CD4-positive, alpha-beta T cell treated with Interleukin-2 at 100 ng/mL for 4 hours (primary cell): ENCODE measurements around the gene ACY1.

Experiments used
- DNase-seq: peaks from one replicate; pipeline ENCODE4 v3.0.0-alpha.2; 2020; ENCODE audit warnings: low spot score

ACY1 gene

DNA sequence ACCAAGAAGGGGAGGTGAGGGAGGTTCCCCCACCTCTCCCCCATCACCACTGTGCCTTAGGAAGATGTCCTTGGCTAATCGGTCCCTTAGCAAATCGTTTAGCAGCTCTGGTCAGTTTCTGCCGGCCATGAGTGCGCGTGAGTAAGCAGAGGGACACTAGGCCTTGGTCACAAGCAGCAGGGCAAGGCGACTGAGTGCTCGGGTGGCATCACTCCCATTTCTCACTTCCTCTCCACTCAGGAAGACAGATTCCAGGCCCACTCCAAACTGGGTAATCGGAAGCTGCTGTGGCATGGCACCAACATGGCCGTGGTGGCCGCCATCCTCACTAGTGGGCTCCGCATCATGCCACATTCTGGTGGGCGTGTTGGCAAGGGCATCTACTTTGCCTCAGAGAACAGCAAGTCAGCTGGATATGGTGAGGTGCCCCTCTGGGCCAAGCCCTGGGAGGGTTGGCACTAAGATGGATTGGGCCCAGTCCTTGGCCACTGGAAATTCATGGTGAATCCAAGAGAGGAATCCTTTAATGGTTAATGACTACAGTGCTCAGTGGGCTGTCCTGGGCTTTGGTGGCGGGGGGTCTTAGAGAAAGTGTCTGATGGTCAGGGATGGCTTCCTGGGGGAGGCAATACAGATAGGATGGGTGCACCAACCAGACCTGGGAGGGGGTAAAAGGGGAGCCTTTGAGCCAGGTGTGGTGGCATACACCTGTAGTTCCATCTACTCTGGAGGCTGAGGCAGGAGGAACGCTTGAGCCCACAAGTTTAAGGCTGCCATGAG is 37.2 kb upstream of the ACY1 start:
- DNase-seq: no peak

DNA sequence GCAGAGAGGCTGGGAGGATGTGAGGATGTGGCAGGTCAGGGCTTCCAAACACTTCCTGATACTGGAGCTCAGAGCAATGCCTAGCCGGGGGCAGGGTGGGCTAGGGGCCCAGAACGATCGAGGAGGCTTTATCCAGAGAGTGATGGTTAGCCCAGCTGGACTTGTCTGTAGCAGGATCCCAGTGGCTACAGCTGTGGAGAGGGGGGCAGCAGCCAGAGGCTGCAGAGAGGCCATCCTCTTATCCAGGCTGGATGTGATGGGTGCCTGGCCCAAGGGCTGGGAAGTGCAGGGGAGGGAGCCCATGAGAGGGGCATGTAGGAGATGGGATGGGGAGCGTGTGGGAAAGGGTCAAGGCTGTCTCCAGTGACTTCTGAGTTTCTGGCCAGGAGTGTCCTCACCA is 36.5 kb upstream of the ACY1 start:
- no peak for DNase-seq

DNA sequence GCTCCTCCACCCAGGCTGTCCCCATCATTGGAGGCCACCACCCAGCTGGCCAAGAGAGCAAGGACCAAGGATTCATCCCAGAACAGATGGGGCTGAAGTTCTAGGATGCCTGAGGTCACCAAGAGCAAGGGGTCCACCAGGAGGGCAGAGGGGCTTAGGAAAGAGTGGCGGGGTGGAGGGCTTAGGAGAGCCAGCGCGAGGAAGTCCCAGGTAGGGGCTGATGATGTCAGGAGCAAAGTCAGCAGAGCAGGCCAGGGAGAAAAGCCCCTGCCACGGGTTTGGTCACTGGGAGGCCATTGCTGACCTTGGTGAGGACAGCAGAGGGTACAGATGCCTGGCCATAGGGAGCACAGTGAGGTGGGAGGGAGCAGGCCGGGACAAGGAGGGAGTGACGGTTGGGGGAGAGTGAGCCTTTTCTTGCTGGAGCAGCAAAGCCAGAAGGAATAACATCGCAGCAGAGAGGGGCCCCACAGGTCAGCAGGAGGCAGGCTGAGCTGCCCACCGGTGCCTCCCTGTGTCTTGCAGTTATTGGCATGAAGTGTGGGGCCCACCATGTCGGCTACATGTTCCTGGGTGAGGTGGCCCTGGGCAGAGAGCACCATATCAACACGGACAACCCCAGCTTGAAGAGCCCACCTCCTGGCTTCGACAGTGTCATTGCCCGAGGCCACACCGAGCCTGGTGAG is 36.0 kb upstream of the ACY1 start:
- no peak for DNase-seq

GRCh38 chr3:51948016-51948580 is 35.2 kb upstream of the ACY1 start:
- no peak for DNase-seq

DNA sequence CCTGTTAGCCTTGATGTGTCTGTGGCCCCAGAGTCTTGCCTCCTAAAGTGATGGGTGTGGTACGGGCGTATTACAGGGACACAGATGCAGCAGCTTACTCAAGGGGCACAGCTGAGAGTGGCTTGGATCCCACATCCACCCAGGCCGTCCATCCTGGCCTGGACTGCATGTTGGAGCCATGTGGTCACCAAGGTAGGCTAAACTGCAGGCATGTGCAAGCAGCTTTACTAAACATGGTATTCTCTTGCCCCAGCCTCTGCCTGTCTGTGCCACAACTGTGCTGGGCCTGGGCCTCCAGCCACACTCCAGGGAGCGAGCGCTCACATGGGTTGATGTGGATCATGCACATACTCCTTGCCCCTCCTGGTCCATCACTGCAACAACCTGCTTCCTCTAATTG is 34.2 kb upstream of the ACY1 start:
- no peak for DNase-seq

- DNase-seq: no peak
Measured at GRCh38 chr3:51950899-51951298, 32.4 kb upstream of the ACY1 start.

DNA sequence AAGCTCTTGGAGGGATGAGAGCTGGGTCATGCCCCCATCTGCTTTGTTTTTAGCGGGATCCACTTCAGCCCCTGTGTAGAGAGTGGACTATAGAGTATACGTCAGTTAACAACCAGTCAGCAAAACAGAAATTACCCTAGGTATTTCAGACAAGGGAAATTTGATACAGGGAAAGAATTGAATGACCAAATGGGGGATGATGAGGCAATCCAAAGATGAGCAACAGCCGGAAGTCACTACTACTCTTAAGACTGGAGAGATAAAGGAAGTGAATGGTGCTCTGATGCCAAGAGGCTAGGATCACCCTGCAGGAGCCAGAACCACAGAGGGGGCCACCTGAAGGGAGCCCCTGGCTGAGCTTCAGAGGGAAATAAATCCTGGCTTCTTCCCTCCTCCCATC is 29.9 kb upstream of the ACY1 start:
- DNase-seq: no peak

DNA sequence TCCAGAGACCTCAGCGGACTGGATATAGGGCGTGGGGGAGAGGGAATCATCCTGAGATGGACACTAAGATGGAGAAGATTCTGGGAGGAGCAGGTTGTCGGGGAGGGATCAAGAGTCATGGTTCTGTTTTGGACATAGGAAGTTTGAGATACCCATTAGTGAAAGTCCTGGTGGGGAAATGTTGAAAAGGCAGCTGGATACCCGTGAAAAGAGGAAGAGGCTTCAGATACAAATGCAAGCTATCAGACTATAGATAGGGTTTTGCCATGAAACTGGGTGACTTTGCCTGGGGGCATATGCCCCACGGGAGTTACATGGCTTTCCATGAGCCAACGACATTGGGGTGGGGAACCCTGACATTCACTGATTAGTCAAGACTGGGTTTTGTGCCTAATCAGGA is 29.2 kb upstream of the ACY1 start:
- no peak for DNase-seq

GRCh38 chr3:51954713-51955112 is 28.6 kb upstream of the ACY1 start:
- no peak for DNase-seq

DNA sequence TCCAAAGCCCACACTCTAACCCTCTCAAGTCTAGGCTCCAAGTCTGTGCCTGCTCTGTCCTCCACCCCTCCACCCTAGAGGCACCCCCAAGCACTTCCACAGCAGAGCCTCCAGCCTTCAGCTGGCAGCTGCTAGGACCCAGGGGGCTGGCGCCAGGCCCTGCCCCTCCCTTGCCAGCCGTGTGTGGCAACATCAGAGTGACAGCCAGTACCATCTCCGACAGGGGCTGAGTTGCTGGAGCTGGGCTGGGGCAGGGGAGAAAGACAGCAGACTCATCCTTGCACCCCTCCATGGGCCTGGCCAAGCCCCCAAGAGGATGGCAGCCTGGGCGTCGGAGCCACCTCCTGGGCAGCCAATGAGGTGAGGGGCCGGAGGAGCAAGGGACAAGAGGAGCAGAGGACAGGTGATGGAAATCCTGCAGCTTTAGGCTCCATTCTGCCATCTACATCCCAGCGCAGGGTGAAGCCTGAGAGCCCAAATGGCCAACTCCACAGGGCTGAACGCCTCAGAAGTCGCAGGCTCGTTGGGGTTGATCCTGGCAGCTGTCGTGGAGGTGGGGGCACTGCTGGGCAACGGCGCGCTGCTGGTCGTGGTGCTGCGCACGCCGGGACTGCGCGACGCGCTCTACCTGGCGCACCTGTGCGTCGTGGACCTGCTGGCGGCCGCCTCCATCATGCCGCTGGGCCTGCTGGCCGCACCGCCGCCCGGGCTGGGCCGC is 28.0 kb upstream of the ACY1 start, which contains the start of gene GPR62:
TSS of gene GPR62 (plus strand) at position 207 of the 718 bp plus-strand sequence. CDS start at position 479, 272 bp downstream.
- no peak for DNase-seq

GRCh38 chr3:51955893-51956770 is 27.2 kb upstream of the ACY1 start:
- DNase-seq: peak; percentile 18

GRCh38 chr3:51957520-51958205 is 25.7 kb upstream of the ACY1 start:
- DNase-seq: no peak

DNA sequence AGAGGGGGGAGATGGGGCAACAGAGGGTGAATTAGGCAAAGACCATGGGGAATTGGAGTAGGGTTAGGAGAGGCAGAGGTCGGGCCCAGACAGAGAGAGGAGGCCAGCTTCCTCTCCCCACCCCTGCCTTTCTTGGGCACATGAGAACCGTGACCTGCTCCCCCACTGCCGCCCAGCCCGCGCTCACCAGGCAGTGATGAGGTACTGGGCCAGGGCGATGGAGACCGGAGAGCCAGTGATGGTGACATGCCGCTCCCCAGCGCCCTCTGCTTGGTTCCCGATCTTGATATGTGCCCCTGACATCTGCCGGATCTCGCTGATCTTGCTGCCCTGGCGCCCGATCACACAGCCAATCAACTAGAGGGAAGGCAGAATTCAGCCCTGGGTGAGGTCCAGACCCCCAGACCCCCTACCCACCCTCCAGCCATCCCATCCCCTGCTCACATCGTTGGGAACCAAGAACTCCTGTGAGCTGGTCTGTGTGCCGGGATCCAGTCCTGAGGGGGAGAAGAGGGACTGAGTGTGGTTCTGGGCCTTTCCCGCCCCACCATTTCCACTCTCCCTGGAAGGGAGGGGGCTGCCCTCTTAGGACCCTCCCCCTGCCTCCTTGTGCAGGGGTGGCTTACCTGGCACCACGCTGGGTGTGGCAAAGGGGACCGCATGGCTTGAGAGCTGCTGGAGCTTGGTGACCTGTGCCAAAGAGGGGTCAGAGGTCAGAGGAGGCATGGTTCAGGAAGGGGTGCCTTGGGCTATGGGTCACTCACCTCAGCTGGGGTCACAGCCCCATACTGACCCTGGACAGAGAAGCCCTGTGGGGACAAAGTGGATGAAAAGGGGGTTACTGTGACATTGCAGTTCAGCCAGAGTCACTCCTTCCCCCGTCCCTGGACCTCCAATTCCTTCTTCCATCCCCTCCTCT is 24.5 kb upstream of the ACY1 start:
- no peak for DNase-seq

DNA sequence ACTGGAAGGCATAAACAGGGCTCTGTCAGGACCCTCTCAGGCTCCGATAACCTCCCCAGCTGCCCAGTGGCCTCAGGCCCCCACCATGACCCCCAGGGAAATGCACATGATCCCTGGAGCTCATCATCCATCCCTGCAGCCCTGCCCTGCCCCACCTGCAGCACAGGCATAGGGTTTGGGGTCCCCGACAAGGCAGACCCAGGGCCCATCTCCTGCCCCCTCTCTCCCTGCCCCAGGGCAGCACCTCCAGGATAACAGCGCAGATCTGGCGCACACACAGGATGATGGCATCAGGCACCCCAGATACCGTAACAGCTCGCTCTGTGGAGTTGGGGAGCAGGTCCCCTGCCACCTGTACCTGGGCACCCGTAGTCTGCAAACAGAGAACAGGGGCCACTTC is 23.7 kb upstream of the ACY1 start:
- DNase-seq: no peak

DNA sequence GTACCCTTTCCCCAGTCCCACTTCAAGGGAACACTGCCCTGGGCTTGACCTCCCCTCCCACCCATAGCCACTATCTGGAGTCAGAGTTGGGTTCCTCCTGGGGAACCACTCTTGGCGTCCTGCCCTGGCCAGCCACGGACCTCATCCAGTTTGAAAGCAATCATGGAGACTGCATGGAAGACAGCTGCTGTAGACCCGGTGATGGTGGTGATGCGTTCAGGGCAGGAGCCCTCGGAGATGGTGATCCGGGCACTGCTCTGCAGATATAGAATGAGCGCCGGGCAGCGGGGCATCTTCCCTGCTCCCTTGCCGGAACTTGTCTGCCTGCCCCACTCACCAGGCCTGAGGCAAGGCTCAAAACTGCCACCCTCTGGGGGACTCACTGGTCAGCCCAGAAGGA is 22.9 kb upstream of the ACY1 start:
- no peak for DNase-seq

GRCh38 chr3:51961011-51961410 is 22.3 kb upstream of the ACY1 start:
- no peak for DNase-seq

DNA sequence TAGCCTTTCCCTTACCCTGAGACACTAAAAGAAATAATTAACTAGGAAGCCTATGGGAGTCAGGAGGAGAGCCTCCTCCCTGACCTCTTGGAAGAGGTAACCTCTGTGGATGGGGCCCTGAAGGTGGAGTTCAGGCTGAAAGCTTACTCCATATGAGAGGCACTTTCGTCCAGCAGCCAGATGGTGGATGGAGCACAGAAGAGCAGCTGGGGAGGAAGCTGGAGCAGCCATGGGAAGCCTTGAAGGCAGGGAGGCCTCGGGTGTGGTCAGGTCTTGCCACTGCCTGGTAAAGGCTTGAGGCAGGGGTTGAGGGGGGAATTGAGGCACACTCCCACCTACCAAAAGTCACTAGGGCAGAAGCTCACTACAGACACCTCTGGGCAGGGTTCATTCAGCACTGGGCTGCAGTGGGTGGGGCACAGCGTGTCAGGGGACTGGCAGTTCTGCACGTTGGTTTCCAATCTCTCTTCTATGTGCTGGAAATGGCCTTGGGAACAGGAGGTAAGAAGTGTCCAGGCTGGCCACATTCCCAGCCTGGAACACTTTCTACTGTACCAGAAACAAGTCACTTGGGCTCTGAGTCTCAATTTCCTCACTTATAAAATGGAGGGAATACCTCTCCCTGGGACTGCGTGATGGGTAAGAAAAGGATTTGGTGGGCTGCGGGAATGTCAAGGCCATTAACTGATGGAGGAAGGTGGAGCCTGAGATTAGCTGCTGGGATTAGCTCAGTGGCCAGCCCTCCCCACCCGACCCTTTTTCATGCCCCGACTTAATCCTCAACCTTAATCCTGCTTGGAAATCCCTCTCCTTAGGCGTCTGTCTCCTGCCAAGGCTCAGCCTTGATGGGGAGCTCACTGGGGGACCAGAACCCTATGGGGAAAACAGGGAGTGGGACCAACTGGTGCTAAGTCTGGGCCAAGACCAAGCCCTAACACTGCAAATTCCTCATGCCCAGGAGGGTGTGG is 21.4 kb upstream of the ACY1 start:
- DNase-seq: no peak

GRCh38 chr3:51962854-51963530 is 20.3 kb upstream of the ACY1 start:
- no peak for DNase-seq
